Stimulated activated naive CD8-positive, alpha-beta T cell treated with anti-CD3 and anti-CD28 coated beads, Interleukin-15, amount 100 ng/mL, for 72 hours (primary cell): ENCODE measurements around the gene NAXE.
"Not testable (repeated sequence)": the region's sequence is repeated elsewhere in the genome, so short reads cannot be mapped to it uniquely, and the experiment has no call there.

Experiments
- ATAC-seq: fragments of 150-1000 bp; cut with Tn5 transposase; 2 replicates; pipeline ENCODE4 v1.10.0; 2021; ENCODE audit warnings: mild to moderate bottlenecking, moderate library complexity
- DNase-seq, 2 donors: peaks; one replicate each; pipeline ENCODE4 v3.0.0; 2021 to 2022
- H3K27ac Mint-ChIP-seq, 2 donors: one replicate each; pipeline ENCODE4 v1.8.0; 2022; ENCODE audit warnings: mild to moderate bottlenecking in 2 of 2, mixed read lengths in 2 of 2, moderate library complexity in 2 of 2
- H3K27me3 Mint-ChIP-seq: one replicate; pipeline ENCODE4 v1.8.0; 2022; ENCODE audit warnings: mixed read lengths
- H3K4me1 Mint-ChIP-seq: one replicate; pipeline ENCODE4 v1.8.0; 2022; ENCODE audit warnings: mild to moderate bottlenecking, mixed read lengths
- H3K4me3 Mint-ChIP-seq, 2 donors: one replicate each; pipeline ENCODE4 v1.8.0; 2022; ENCODE audit warnings: mild to moderate bottlenecking in 2 of 2, mixed read lengths in 2 of 2, moderate library complexity in 1 of 2
- H3K9me3 Mint-ChIP-seq, 2 donors: one replicate each; pipeline ENCODE4 v1.8.0; 2022; ENCODE audit warnings: mixed read lengths in 2 of 2

The NAXE gene

DNA sequence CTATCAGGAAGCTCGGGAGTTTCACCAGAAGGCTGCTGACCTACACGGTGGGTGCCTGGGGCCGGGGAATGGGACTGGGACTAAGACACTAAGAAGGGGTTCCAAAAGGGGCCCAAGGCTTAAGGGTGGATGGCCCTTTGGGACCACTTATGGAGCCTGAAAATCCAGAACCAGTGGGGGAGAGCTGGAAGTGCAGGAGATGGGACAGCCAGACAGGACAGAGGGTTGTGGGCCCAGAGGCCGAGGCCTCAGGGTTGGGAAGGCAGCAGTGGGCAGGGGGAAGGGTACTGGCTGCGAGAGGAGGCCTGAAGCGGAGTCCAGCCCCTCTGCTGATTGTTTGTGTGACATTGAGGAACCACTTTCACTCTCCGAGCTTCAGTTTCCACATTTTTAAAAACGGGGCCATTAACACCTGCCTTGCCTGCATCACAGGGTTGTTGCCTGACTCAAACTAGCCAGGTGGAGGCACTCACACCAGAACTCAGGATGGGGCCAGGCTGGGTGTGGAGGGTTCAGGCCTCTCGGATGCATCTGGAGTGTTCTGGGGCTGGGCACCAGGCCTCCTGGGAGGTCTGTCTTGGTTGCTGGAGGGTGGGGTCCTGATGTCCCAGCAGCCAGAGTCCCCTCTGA is 9.1 kb upstream of the NAXE start:
- Mint-ChIP-seq H3K4me3 (peak overlapping the region; percentile 93 to 96), H3K27me3 (no peaks in the 10 kb centered on the region), H3K4me1 (peaks cover 49% of the 10 kb centered on the region), H3K9me3 (no peaks in the 10 kb centered on the region), H3K27ac (peak overlapping the region; percentile 98 to 99)
- DNase-seq (peak; percentile 51 to 72), ATAC-seq (peak; percentile 86)

- H3K27ac Mint-ChIP-seq: peak overlapping the region; percentile 81 to 98
- DNase-seq: peak; percentile 64 to 68
Observed at GRCh38 chr1:156583821-156584622, 7.6 kb upstream of the NAXE start.

DNA sequence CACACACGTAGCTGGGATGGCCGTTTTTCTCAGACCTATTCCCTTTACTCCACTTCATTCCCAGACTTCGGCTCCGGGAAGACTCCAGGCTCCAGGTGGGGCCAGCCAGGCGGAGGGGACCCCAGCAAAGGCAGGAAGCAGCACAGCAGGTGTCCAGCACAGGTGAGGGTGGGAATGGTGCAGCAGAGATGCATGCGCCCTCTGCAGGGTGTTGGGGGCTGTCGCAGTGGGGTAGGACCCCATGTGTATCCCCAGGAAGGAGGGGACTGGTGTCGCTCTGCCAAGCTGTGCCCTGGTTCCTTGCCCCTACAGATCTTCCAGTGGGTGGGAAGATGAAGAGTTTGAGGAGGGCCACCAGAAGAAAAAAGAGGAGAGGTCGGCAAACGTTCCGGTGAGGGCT is 6.8 kb upstream of the NAXE start:
- no peak overlapping the region for H3K27ac Mint-ChIP-seq

More at GRCh38 chr1:156583821-156584622, 7.6 kb upstream of the NAXE start:
- H3K9me3 Mint-ChIP-seq: no peaks in the 10 kb centered on the region
- no peaks in the 10 kb centered on the region for H3K27me3 Mint-ChIP-seq
- peaks cover 49% of the 10 kb centered on the region for H3K4me1 Mint-ChIP-seq
- peak overlapping the region; percentile 93 to 96 for H3K4me3 Mint-ChIP-seq
- ATAC-seq: no peak

DNA sequence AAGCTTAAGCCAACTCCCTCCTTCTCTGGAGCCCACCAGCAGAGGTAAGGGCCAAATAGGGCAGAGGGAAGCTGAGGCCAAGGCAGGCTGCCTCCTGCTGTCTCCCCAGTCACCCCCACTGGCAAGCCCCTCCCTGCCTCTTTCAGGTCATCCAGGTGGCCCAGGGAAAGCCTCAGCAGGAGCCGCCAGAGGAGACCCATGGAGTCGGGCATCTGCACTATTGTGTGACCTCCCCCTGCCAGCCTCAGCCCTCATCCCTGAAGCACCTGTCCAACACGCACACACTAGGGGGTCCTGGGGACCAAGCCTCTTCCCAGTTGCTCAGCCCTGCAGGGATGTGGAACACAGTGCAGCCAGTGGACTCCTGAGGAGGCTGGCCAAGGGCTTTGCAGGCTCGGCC is 5.3 kb upstream of the NAXE start:
- H3K27me3 Mint-ChIP-seq: no peaks in the 10 kb centered on the region
- no peak overlapping the region for H3K4me3 Mint-ChIP-seq
- no peaks in the 10 kb centered on the region for H3K9me3 Mint-ChIP-seq
- DNase-seq (no peak), ATAC-seq (no peak)
- peaks cover 51% of the 10 kb centered on the region for H3K4me1 Mint-ChIP-seq
- no peak overlapping the region for H3K27ac Mint-ChIP-seq

More for the DNA sequence above, 6.8 kb upstream of the NAXE start:
- Mint-ChIP-seq H3K4me3 (no peak overlapping the region), H3K9me3 (no peaks in the 10 kb centered on the region), H3K4me1 (peaks cover 49% of the 10 kb centered on the region), H3K27me3 (no peaks in the 10 kb centered on the region)
- no peak for DNase-seq
- no peak for ATAC-seq

GRCh38 chr1:156586892-156587477 is 4.6 kb upstream of the NAXE start:
- DNase-seq (no peak), ATAC-seq (no peak)
- Mint-ChIP-seq H3K4me3 (no peak overlapping the region), H3K9me3 (no peaks in the 10 kb centered on the region), H3K4me1 (peaks cover 45% of the 10 kb centered on the region), H3K27me3 (no peaks in the 10 kb centered on the region), H3K27ac (no peak overlapping the region)

GRCh38 chr1:156587927-156588326 is 3.6 kb upstream of the NAXE start:
- not testable (repeated sequence) for H3K27me3 Mint-ChIP-seq, H3K9me3 Mint-ChIP-seq, H3K27ac Mint-ChIP-seq, ATAC-seq, H3K4me3 Mint-ChIP-seq, DNase-seq
- peaks cover 42% of the 10 kb centered on the region for H3K4me1 Mint-ChIP-seq

DNA sequence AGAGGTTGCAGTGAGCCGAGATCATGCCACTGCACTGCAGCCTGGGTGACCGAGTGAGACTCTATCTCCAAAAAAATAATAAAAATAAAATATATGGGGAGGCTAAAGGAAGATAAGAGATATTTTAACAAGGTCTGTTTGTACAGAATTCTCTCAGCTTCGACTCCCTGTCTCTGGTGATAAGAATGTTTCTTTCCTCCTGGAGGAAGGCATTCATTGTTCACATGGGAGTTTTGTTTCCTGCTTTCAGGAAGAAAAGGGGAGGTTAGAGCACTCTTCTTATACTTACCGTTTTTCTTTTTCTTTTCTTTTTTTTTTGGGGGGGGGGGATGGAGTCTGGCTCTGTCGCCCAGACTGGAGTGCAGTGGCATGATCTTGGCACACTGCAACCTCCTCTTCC is 2.0 kb upstream of the NAXE start:
- no peak for ATAC-seq
- DNase-seq: no peak

GRCh38 chr1:156590326-156591180 is 1.0 kb upstream of the NAXE start:
- Mint-ChIP-seq H3K4me1 (peaks cover 20% of the 10 kb centered on the region), H3K4me3 (peak overlapping the region in 1 of 2 donors; percentile 82), H3K9me3 (no peaks in the 10 kb centered on the region), H3K27me3 (no peaks in the 10 kb centered on the region), H3K27ac (no peak overlapping the region)
- DNase-seq (no peak), ATAC-seq (no peak)

More for the DNA sequence above, 2.0 kb upstream of the NAXE start:
- no peaks in the 10 kb centered on the region for H3K27me3 Mint-ChIP-seq
- no peaks in the 10 kb centered on the region for H3K9me3 Mint-ChIP-seq
- H3K4me3 Mint-ChIP-seq: no peak overlapping the region
- H3K27ac Mint-ChIP-seq: peak overlapping the region in 1 of 2 donors; percentile 63
- peaks cover 30% of the 10 kb centered on the region for H3K4me1 Mint-ChIP-seq

DNA sequence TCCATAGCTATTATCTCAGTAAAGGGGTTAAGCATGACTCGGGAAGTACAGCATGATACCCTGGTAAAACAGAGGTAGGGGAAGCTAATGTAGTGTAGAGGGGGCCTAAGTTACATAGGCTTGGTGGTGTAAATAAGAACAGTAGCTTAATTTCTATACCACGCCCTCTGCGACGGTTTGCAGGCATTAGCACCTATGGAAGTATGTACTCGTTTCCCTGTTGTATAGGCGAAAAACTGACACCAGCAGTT is 470 bp upstream of the NAXE start:
- Mint-ChIP-seq H3K27me3 (no peaks in the 10 kb centered on the region), H3K4me1 (peaks cover 19% of the 10 kb centered on the region), H3K27ac (peak overlapping the region in 1 of 2 donors; percentile 86), H3K4me3 (peak overlapping the region; percentile 82), H3K9me3 (no peaks in the 10 kb centered on the region)
- DNase-seq: no peak
- ATAC-seq: peak; percentile 46

DNA sequence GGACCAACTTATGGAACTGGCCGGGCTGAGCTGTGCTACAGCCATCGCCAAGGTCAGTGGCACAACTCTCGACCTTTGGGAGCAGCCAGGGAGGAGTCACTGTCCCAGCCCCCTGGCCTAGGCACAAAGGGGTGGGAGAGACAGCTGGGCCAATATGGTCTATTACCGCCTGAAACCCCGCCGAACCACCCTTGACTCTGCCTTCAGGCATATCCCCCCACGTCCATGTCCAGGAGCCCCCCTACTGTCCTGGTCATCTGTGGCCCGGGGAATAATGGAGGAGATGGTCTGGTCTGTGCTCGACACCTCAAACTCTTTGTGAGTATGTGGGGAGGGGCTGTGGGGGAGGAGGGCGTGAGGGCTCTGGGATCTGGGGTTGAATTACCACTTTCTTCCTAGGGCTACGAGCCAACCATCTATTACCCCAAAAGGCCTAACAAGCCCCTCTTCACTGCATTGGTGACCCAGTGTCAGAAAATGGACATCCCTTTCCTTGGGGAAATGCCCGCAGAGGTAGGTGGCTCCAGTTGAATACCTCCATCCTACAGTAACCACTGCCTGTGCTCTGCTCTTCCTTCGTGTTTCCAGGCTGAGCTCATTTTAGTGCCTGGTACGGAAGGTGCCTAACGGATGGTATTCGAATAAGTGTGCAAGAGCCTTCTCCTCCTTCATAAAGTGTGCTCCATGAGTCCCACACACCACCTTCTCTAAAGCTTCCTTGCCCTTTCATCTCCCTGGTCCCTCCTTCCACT is 758 bp downstream of the NAXE start:
- Mint-ChIP-seq H3K27ac (peak overlapping the region in 1 of 2 donors; percentile 83), H3K27me3 (no peaks in the 10 kb centered on the region), H3K4me3 (peak overlapping the region; percentile 70 to 82), H3K4me1 (peaks cover 19% of the 10 kb centered on the region), H3K9me3 (no peaks in the 10 kb centered on the region)
- DNase-seq (no peak), ATAC-seq (no peak)

GRCh38 chr1:156592910-156593660 is 1.5 kb downstream of the NAXE start:
- DNase-seq: no peak
- Mint-ChIP-seq H3K9me3 (no peaks in the 10 kb centered on the region), H3K27ac (peak overlapping the region in 1 of 2 donors; percentile 73), H3K27me3 (no peaks in the 10 kb centered on the region), H3K4me1 (peaks cover 19% of the 10 kb centered on the region), H3K4me3 (peak overlapping the region; percentile 70 to 82)
- no peak for ATAC-seq

DNA sequence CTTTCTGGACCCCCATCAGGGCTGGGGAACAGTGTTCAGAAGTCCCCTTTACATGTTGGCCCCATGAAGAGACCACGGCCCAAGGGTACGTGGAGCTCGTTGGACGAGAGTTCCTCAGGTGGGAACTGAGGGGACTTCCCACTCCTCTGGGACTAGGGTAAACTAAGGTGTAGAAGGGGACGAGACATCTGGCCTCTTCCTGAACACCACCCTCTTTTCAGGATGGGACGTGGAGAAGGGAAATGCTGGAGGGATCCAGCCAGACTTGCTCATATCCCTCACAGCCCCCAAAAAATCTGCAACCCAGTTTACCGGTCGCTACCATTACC is 2.0 kb downstream of the NAXE start:
- Mint-ChIP-seq H3K9me3 (no peaks in the 10 kb centered on the region), H3K27me3 (no peaks in the 10 kb centered on the region), H3K4me1 (peaks cover 25% of the 10 kb centered on the region), H3K27ac (no peak overlapping the region), H3K4me3 (no peak overlapping the region)
- DNase-seq: no peak
- ATAC-seq: no peak

GRCh38 chr1:156594190-156594589 is 2.6 kb downstream of the NAXE start:
- Mint-ChIP-seq H3K9me3 (no peaks in the 10 kb centered on the region), H3K27ac (no peak overlapping the region), H3K27me3 (no peaks in the 10 kb centered on the region), H3K4me3 (no peak overlapping the region), H3K4me1 (peaks cover 29% of the 10 kb centered on the region)
- DNase-seq (no peak), ATAC-seq (no peak)

DNA sequence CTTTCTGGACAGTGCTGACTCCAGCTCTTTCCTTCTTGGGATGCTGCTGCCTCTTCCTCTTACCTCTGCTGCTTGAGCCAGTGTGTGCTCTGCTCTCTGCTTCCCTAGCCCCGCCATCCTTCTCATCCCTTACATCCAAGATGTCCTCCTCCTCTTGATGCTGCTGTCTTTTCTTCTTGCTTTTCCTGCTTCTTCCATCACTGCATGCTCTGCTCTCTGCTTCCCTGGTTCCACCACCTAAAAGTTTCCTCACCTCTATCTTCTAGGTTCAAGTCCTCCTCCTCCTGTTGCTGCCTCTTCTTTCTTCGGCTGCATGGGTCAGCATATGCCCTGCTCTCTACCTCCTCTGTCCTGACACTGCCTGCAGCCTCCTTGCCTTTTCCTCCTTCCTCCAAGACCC is 3.4 kb downstream of the NAXE start:
- DNase-seq (no peak), ATAC-seq (no peak)
- Mint-ChIP-seq H3K27me3 (no peaks in the 10 kb centered on the region), H3K9me3 (no peaks in the 10 kb centered on the region), H3K27ac (peak overlapping the region in 1 of 2 donors; percentile 4), H3K4me3 (no peak overlapping the region), H3K4me1 (peaks cover 35% of the 10 kb centered on the region)
